Stimulated activated CD4-positive, alpha-beta T cell treated with anti-CD3 and anti-CD28 coated beads, Interleukin-12 subunit alpha, Interleukin-12 subunit beta, amount 100 ng/mL, for 24 hours (primary cell): ENCODE results near the gene IGFN1.

ENCODE experiments used
- DNase-seq, 2 experiments: peaks; one replicate each; pipeline ENCODE4 v3.0.0-alpha.2; 2020; ENCODE audit warnings: low read depth in 2 of 2

The IGFN1 gene

GRCh38 chr1:201266276-201266675, 75.7 kb downstream of the IGFN1 start:
- no peak for DNase-seq

- no peak for DNase-seq
These were observed 76.2 kb downstream of the IGFN1 start for GRCh38 chr1:201266774-201267173.

- DNase-seq: no peak
These were observed 77.0 kb downstream of the IGFN1 start for GRCh38 chr1:201267481-201268229.

GRCh38 chr1:201268604-201269151, 78.1 kb downstream of the IGFN1 start:
- DNase-seq: no peak

GRCh38 chr1:201269281-201269680, 78.7 kb downstream of the IGFN1 start:
- no peak for DNase-seq

- DNase-seq: no peak
These were observed 79.3 kb downstream of the IGFN1 start for GRCh38 chr1:201269900-201270410.

GRCh38 chr1:201270616-201271390, 80.2 kb downstream of the IGFN1 start:
- DNase-seq: no peak

- DNase-seq: no peak
These were observed 82.2 kb downstream of the IGFN1 start for GRCh38 chr1:201272799-201273198.

- DNase-seq: no peak
These were observed 84.1 kb downstream of the IGFN1 start for GRCh38 chr1:201274616-201275252.

GRCh38 chr1:201275253-201275666, 84.6 kb downstream of the IGFN1 start:
- no peak for DNase-seq

GRCh38 chr1:201276891-201277290, 86.3 kb downstream of the IGFN1 start:
- DNase-seq: no peak

GRCh38 chr1:201277441-201277840, 86.8 kb downstream of the IGFN1 start:
- no peak for DNase-seq
